HFF-Myc (cell line): ENCODE data around the gene PDE1A.

Source experiments
- DNase-seq: peaks from one replicate; pipeline ENCODE4 v3.0.0-alpha.2; 2011; ENCODE audit warnings: low read depth; ENCODE audit errors: extremely low read depth
- H3K4me3 ChIP-seq: replicated peaks from 2 replicates; pipeline ENCODE4 v1.5.1; 2011; ENCODE audit warnings: low read depth, mild to moderate bottlenecking, control low read depth, low read length
- CTCF ChIP-seq: IDR thresholded peaks from 2 replicates; pipeline ENCODE4 v1.5.1; 2012; ENCODE audit warnings: mild to moderate bottlenecking, low read depth, low read length, control low read depth; ENCODE audit errors: missing control alignments

Gene PDE1A

GRCh38 chr2:182415771-182416170 is 11.1 kb downstream of the PDE1A start:
- no peak for TF ChIP-seq CTCF
- DNase-seq: no peak
- no peak overlapping the region for H3K4me3 ChIP-seq

- no peak for DNase-seq
- TF ChIP-seq CTCF: no peak
- H3K4me3 ChIP-seq: no peak overlapping the region
Observed at GRCh38 chr2:182412858-182413257, 14.0 kb downstream of the PDE1A start.

GRCh38 chr2:182410120-182410519 is 16.7 kb downstream of the PDE1A start:
- no peak for TF ChIP-seq CTCF
- H3K4me3 ChIP-seq: no peak overlapping the region
- no peak for DNase-seq

DNA sequence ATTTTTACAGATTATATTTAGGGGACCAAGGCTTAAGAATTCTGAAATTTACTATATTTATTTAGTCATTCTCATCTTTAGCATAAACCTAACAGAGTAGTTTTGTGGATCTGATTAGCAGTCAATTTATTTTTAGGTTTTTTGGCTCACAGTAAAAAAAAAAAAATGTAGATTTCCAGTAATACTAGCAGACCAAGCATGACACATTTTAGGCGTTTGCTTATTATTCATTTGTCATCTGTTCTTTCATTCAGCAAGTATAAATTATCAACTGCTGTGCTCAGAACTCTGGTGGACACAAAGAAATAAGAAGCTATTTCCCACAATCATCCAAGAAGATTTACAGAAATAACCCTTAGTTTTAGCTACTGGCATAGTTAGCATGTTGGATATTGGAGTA is 20.6 kb downstream of the PDE1A start:
- no peak overlapping the region for H3K4me3 ChIP-seq
- DNase-seq: no peak
- no peak for TF ChIP-seq CTCF

DNA sequence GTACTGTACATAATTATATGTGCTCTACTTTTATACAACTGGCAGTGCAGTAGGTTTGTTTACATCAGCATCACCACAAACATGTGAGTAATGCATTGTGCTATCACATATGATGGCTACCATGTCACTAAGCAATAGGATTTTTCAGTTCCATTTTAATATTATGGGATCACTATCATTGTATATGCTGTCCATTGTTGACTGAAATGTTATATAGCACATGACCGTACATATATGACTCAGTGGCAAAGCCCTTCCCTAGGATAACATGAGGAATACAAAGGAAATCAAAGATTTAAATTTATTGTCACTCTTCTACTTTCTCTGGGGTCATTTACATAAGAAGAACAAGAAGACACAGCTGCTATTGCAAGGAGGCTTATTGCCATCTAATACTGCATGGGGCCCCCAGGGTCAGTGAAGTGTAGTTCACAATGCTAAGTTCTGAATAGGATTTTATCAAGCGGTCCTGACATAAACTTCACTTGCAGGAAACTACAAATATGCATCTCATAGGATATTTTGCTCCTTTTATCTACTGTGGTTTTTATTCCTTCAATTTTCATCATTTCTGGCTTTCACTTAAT is 21.8 kb downstream of the PDE1A start:
- no peak for TF ChIP-seq CTCF
- DNase-seq: no peak
- no peak overlapping the region for H3K4me3 ChIP-seq

DNA sequence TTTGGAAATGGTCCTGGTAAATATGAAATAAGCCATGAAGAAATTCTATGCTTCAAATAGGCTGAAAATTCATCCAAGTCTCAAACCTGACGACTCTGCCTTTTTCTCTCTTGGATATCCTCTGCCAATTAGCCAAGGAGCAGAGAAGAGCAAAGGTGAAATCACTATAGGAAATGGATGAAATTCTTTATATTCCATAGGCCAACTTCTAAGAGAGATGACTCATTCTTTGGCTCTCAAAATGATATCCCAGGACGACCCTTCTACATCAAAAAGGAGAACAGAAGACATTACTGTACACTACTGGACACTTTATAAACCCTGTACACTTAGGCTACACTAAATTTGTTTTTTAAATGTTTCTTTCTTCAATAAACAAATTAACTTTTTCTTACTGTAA is 22.7 kb downstream of the PDE1A start:
- no peak for DNase-seq
- TF ChIP-seq CTCF: no peak
- H3K4me3 ChIP-seq: no peak overlapping the region

DNA sequence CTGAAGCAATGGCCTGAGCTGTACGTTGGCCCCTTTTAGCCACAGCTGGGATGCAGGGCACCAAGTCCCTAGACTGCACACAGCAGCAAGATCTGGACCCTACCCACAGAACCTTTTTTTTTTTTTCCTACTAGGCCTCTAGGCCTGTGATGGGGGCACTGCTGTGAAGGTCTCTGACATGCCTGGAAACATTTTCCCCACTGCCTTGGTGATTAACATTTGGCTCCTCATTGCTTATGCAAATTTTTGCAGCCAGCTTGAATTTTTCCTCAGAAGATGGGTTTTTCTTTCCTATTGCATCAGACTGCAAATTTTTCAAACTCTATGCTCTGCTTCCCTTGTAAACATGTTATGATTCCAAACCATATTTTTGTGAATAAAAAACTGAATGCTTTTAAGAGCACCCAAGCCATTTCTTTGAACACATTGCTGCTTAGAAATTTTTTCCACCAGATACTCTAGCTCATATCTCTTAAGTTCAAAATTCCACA is 33.5 kb downstream of the PDE1A start:
- H3K4me3 ChIP-seq: no peak overlapping the region
- DNase-seq: no peak
- TF ChIP-seq CTCF: no peak
